Stimulated activated CD8-positive, alpha-beta memory T cell treated with anti-CD3 and anti-CD28 coated beads, Interleukin-7, amount 100 ng/mL, for 24 hours (primary cell): Measurements from ENCODE around the gene SLC35G2.
"Not testable (repeated sequence)": the region's sequence is repeated elsewhere in the genome, so short reads cannot be mapped to it uniquely, and the experiment has no call there.

ENCODE experiments used
- DNase-seq: peaks from one replicate; pipeline ENCODE4 v3.0.0-alpha.2; 2020; ENCODE audit warnings: low read depth

SLC35G2 gene

GRCh38 chr3:136885357-136886213 is 66.7 kb downstream of the SLC35G2 start:
- DNase-seq: no peak

DNA sequence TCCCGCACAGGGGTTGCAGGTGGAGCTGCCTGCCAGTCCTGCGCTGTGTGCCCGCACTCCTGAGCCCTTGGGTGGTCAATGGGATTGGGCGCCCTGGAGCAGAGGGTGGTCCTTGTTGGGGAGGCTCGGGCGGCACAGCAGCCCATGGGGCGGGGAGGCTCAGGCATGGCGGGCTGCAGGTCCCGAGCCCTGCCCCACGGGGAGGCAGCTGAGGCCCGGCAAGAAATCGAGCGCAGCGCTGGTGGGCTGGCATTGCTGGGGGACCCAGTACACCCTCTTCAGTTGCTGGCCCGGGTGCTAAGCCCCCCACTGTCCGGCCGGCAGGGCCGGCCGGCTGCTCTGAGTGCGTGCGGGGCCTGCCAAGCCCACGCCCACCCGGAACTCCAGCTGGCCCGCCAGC is 71.0 kb downstream of the SLC35G2 start:
- DNase-seq: no peak

GRCh38 chr3:136891934-136892855 is 73.3 kb downstream of the SLC35G2 start:
- DNase-seq: no peak

DNA sequence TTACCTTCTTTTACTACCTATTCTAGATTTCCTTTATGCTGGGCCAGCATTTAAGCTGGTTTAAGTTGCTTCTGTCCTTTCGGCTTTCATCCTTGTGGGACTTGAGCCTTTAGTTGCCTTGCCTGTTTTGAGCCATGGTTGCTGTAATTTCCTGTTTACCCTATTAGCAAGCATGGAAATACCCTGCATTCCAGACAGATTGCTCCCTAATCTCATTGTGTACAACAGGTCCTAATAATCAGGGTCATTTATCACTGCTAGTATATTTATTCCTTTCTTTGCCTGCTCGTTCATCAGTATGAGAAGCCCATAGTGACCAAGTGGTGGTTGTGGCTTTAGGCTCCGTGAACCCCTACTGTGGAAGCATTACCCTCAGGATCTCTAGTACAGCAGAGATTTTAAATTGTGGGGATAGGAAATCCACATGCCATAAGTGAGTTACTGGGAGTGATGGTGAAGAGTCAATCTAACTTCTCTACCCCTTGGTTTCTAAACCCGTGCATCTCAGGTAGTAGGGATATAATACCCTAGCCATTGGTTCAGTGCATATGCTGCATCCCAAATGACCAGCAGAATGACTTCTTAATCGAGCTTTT is 75.0 kb downstream of the SLC35G2 start:
- DNase-seq: no peak

GRCh38 chr3:136897171-136897570 is 78.2 kb downstream of the SLC35G2 start:
- DNase-seq: not testable (repeated sequence)

- DNase-seq: no peak
Observed at GRCh38 chr3:136898549-136898948, 79.6 kb downstream of the SLC35G2 start.

DNA sequence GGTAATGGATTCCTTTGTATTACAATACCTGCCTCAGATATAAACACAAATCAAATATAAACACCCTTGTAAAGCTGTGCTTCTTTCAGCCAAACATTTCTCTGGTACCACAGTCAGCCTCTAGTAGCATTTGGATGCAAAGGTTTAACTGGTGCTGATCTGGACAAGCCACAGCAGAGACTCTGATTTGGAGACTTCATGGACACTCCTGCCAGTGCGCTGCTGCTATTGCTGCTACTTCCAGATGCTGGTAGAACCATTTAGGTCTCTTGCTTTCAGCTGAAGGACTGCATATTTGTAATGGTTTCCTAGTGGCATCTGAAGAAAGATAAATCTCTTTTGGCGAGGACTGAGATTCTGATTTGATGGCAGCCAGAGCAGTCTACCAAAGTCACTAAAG is 80.0 kb downstream of the SLC35G2 start:
- no peak for DNase-seq

- DNase-seq: no peak
Observed at GRCh38 chr3:136899622-136900158, 80.8 kb downstream of the SLC35G2 start.

GRCh38 chr3:136900694-136901093 is 81.8 kb downstream of the SLC35G2 start:
- DNase-seq: not testable (repeated sequence)

GRCh38 chr3:136901391-136901790 is 82.5 kb downstream of the SLC35G2 start:
- DNase-seq: no peak

- DNase-seq: not testable (repeated sequence)
Observed at GRCh38 chr3:136902530-136902929, 83.6 kb downstream of the SLC35G2 start.

DNA sequence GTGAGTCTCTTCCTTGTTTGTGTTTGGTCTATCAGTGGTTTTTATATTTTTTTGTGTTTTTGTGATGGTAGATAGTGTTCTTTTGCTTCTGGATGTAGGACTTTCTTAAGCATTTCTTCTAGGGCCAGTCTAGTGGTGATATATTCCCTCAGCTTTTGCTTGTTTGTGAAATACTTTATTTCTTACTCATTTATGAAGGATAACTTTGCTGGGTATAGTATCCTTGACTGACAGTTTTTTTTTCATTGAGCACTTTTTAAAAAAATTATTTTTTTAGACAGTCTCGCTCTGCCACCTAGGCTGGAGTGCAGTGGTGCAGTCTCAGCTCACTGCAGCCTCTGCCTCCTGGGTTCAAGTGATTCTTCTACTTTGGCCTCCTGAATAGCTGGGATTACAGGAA is 85.0 kb downstream of the SLC35G2 start:
- no peak for DNase-seq

DNA sequence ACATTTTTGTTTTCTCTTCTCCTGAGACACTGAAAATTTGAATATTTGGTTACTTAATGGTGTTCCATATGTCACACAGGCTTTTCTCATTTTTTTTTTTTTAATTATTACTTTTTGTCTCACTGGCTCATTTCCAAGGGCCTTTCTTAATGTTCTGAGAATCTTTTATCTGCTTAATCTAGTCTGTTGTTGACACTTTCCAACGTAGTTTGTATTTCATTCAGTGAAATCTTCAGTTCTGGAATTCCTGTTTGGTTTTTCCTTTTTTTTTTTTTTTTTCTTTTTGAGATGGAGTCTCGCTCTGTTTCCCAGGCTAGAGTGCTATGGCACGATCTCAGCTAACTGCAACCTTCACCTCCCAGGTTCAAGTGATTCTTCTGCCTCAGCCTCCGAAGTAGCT is 85.8 kb downstream of the SLC35G2 start:
- DNase-seq: no peak
